Breast epithelium (tissue), 3 donors: Measurements from ENCODE around the gene DYNLRB1.

Experiments
- POLR2A ChIP-seq: fragments of 450-650 bp; IDR thresholded peaks from one replicate; pipeline ENCODE4 v1.6.1; 2016; ENCODE audit warnings: antibody characterized with exemption, mild to moderate bottlenecking, moderate library complexity
- POLR2AphosphoS5 ChIP-seq, 3 donors: sonication (generic); formaldehyde crosslinking; IDR thresholded peaks; one replicate each; pipeline ENCODE4 v1.6.1; 2017; ENCODE audit warnings: antibody characterized with exemption in 3 of 3
- TF ChIP-seq, protein P1 (sequence below), 3 donors: fragments of 450-650 bp; IDR thresholded peaks; one replicate each; pipeline ENCODE4 v1.5.1; 2016 to 2017; ENCODE audit warnings: antibody characterized with exemption in 3 of 3, mild to moderate bottlenecking in 3 of 3, moderate library complexity in 3 of 3

DNA sequence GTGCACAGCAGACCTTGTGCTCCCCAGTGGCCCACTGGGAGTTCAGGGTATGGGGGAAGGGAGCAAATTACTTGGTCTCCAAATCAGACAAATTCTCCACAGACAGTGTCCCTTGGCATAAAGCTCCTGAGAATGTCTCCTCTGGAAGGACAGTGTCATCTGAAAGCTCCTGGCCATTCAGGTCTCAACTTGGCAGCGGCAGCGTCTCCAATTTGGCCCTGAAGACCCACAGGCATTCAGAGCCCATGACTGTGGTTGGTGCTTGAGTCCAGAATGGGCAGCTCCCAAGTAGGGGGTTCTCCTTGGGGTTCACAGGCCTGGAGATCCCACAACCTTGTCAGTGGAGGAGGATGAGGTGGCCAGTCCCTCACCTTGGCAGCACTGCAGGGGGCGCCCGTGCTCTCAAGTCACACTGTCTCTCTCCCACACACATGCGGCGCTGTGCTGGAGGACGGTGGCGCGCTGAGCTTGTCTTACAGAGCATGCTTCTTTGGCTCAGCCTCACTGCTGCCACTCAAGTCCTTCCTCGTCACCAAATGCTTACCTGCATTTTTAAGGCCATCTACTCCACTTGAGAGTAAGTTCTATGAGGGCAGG is 20.7 kb downstream of the DYNLRB1 start:
- TF ChIP-seq, protein P1, sequence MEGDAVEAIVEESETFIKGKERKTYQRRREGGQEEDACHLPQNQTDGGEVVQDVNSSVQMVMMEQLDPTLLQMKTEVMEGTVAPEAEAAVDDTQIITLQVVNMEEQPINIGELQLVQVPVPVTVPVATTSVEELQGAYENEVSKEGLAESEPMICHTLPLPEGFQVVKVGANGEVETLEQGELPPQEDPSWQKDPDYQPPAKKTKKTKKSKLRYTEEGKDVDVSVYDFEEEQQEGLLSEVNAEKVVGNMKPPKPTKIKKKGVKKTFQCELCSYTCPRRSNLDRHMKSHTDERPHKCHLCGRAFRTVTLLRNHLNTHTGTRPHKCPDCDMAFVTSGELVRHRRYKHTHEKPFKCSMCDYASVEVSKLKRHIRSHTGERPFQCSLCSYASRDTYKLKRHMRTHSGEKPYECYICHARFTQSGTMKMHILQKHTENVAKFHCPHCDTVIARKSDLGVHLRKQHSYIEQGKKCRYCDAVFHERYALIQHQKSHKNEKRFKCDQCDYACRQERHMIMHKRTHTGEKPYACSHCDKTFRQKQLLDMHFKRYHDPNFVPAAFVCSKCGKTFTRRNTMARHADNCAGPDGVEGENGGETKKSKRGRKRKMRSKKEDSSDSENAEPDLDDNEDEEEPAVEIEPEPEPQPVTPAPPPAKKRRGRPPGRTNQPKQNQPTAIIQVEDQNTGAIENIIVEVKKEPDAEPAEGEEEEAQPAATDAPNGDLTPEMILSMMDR (IDR thresholded peaks at IDR 0.05), result no peak
- TF ChIP-seq POLR2A (no peak), POLR2AphosphoS5 (IDR thresholded peaks at IDR 0.05) (no peak)
